Activated CD8-positive, alpha-beta memory T cell treated with anti-CD3 and anti-CD28 coated beads, Interleukin-2, amount 50 U/mL, for 4 hours (primary cell): ENCODE data around the gene ATRIP.

Source experiments
- DNase-seq: peaks from one replicate; pipeline ENCODE4 v3.0.0-alpha.2; 2020

Gene ATRIP

GRCh38 chr3:48410205-48411040 is 36.1 kb upstream of the ATRIP start:
- DNase-seq: no peak

- DNase-seq: no peak
Observed at GRCh38 chr3:48411041-48411588, 35.4 kb upstream of the ATRIP start.

- DNase-seq: no peak
Observed at GRCh38 chr3:48411606-48412374, 34.7 kb upstream of the ATRIP start.

GRCh38 chr3:48412375-48413001 is 34.0 kb upstream of the ATRIP start:
- DNase-seq: no peak

- no peak for DNase-seq
Observed at GRCh38 chr3:48413086-48413485, 33.5 kb upstream of the ATRIP start.

- no peak for DNase-seq
Observed at GRCh38 chr3:48413611-48414010, 32.9 kb upstream of the ATRIP start.

- DNase-seq: no peak
Observed at GRCh38 chr3:48414376-48415250, 31.9 kb upstream of the ATRIP start.

GRCh38 chr3:48415251-48415953 is 31.1 kb upstream of the ATRIP start:
- no peak for DNase-seq

GRCh38 chr3:48416091-48416505 is 30.4 kb upstream of the ATRIP start:
- no peak for DNase-seq

- DNase-seq: no peak
Observed at GRCh38 chr3:48416546-48416945, 30.0 kb upstream of the ATRIP start.

GRCh38 chr3:48417529-48418108 is 28.9 kb upstream of the ATRIP start:
- no peak for DNase-seq

GRCh38 chr3:48418140-48418539 is 28.4 kb upstream of the ATRIP start:
- DNase-seq: no peak

GRCh38 chr3:48418651-48419050 is 27.9 kb upstream of the ATRIP start:
- no peak for DNase-seq

GRCh38 chr3:48419149-48419548 is 27.4 kb upstream of the ATRIP start:
- DNase-seq: no peak

- no peak for DNase-seq
Observed at GRCh38 chr3:48419597-48419996, 26.9 kb upstream of the ATRIP start.

- DNase-seq: no peak
Observed at GRCh38 chr3:48420561-48420960, 26.0 kb upstream of the ATRIP start.

GRCh38 chr3:48422272-48422671 is 24.3 kb upstream of the ATRIP start:
- DNase-seq: no peak

GRCh38 chr3:48422681-48423080 is 23.9 kb upstream of the ATRIP start:
- DNase-seq: no peak

GRCh38 chr3:48423241-48423882 is 23.2 kb upstream of the ATRIP start:
- DNase-seq: no peak

GRCh38 chr3:48423883-48424695 is 22.4 kb upstream of the ATRIP start:
- no peak for DNase-seq
